B cell (primary cell): ENCODE measurements around the gene POT1. TPM values are rescaled to one million over a fixed set of nuclear protein-coding genes. Genes with fewer than 3 reads are reported as not detected.

Experiments
- ATAC-seq: fragments of 200-7000 bp; cut with Tn5 transposase; one replicate; pipeline ENCODE4 v1.10.0; 2021; ENCODE audit warnings: low read depth, mild to moderate bottlenecking, moderate number of reproducible peaks, moderate library complexity
- CTCF ChIA-PET: fragments of 350-600 bp; sonication (Branson Sonifier 250); formaldehyde crosslinking; loops from one replicate; lab custom pipeline; 2021; ENCODE audit warnings: antibody characterized with exemption, inconsistent platforms; lab: Charles Lee
- POLR2A ChIA-PET: fragments of 350-600 bp; sonication (Branson Sonifier 250); formaldehyde crosslinking; loops from one replicate; lab custom pipeline; 2021; ENCODE audit warnings: antibody characterized with exemption; lab: Charles Lee
- DNase-seq: peaks from one replicate; pipeline ENCODE4 v3.0.0; 2013
- H2AFZ ChIP-seq: 2 replicates; pipeline ENCODE4 v1.6.1; 2012; ENCODE audit warnings: mild to moderate bottlenecking, low read depth, low read length; ENCODE audit not compliant: insufficient read depth, poor library complexity, severe bottlenecking
- H3K27ac ChIP-seq, 2 donors: 1 replicate in 1 of 2; 2 replicates in 1 of 2; pipeline ENCODE4 v1.5.1; 2012 to 2013; ENCODE audit warnings: low read length in 2 of 2, mild to moderate bottlenecking in 2 of 2, moderate library complexity in 1 of 2
- H3K27me3 ChIP-seq, 4 experiments: fragments of 200-600 bp in 1 of 4; sonication (generic) in 1 of 4; replicated peaks in 1 of 4; 1 replicate in 2 of 4; 2 replicates in 2 of 4; pipeline versions ENCODE4 v1.6.1 to v1.7.0; 2013 to 2016; ENCODE audit warnings: low read length in 3 of 4, mild to moderate bottlenecking in 2 of 4, mixed read lengths in 1 of 4, moderate library complexity in 1 of 4; ENCODE audit not compliant: insufficient read depth in 4 of 4, control insufficient read depth in 3 of 4; ENCODE audit errors: control extremely low read depth in 1 of 4
- H3K36me3 ChIP-seq, 2 experiments: replicated peaks in 1 of 2; 1 replicate in 1 of 2; 2 replicates in 1 of 2; pipeline versions ENCODE4 v1.6.1 to v1.7.1; 2013; ENCODE audit warnings: low read length in 1 of 2; ENCODE audit not compliant: insufficient read depth in 2 of 2, control insufficient read depth in 1 of 2; ENCODE audit errors: control extremely low read depth in 1 of 2, extremely low read depth in 1 of 2
- H3K4me1 ChIP-seq, 2 donors: fragments of 200-600 bp in 1 of 2; sonication (generic) in 1 of 2; 1 replicate in 1 of 2; 2 replicates in 1 of 2; pipeline versions ENCODE4 v1.5.1 to v1.6.1; 2013 to 2017; ENCODE audit warnings: low read length in 2 of 2; ENCODE audit not compliant: control insufficient read depth in 2 of 2, insufficient read depth in 2 of 2
- H3K4me2 ChIP-seq: replicated peaks from 2 replicates; pipeline ENCODE3; 2012; ENCODE audit warnings: mild to moderate bottlenecking, low read depth, low read length; ENCODE audit not compliant: poor library complexity, severe bottlenecking
- H3K4me3 ChIP-seq, 5 experiments: fragments of 200-600 bp in 1 of 5; sonication (generic) in 1 of 5; 1 replicate in 3 of 5; 2 replicates in 2 of 5; pipeline versions ENCODE4 v1.5.1 to v1.7.0; 2011 to 2016; ENCODE audit warnings: low read length in 4 of 5, mild to moderate bottlenecking in 4 of 5, low read depth in 2 of 5, control low read depth in 1 of 5, moderate library complexity in 1 of 5; ENCODE audit not compliant: insufficient read depth in 1 of 5; ENCODE audit errors: control extremely low read depth in 1 of 5, extremely low read depth in 1 of 5
- H3K79me2 ChIP-seq: fragments of 200-600 bp; sonication (generic); one replicate; pipeline ENCODE4 v1.6.0; 2016; ENCODE audit warnings: low read length; ENCODE audit not compliant: control insufficient read depth, insufficient read depth
- H3K9ac ChIP-seq: fragments of 200-600 bp; sonication (generic); 2 replicates; pipeline ENCODE4 v1.6.1; 2017; ENCODE audit warnings: mild to moderate bottlenecking, low read length, moderate library complexity
- H3K9me3 ChIP-seq, 3 donors: one replicate each; pipeline versions ENCODE4 v1.6.1 to v1.7.1; 2013; ENCODE audit warnings: low read length in 2 of 3; ENCODE audit not compliant: control insufficient read depth in 2 of 3, insufficient read depth in 1 of 3; ENCODE audit errors: control extremely low read depth in 1 of 3
- H4K20me1 ChIP-seq: 2 replicates; pipeline ENCODE4 v1.6.0; 2012; ENCODE audit warnings: mild to moderate bottlenecking, low read length; ENCODE audit not compliant: insufficient read depth, control insufficient read depth, poor library complexity, severe bottlenecking
- H3K27ac Mint-ChIP-seq: one replicate; pipeline ENCODE4 v1.8.0; 2021; ENCODE audit warnings: mixed read lengths
- H3K27me3 Mint-ChIP-seq: one replicate; pipeline ENCODE4 v1.8.0; 2021; ENCODE audit warnings: mixed read lengths
- H3K4me1 Mint-ChIP-seq: one replicate; pipeline ENCODE4 v1.8.0; 2021; ENCODE audit warnings: mixed read lengths
- H3K4me3 Mint-ChIP-seq: one replicate; pipeline ENCODE4 v1.8.0; 2021; ENCODE audit warnings: mixed read lengths
- H3K9me3 Mint-ChIP-seq: one replicate; pipeline ENCODE4 v1.8.0; 2022; ENCODE audit warnings: mixed read lengths; ENCODE audit not compliant: insufficient read depth
- CTCF ChIP-seq: fragments of 200-600 bp; IDR thresholded peaks from one replicate; pipeline ENCODE4 v1.8.0; 2022; ENCODE audit warnings: antibody characterized with exemption, mild to moderate bottlenecking
- EZH2 ChIP-seq: IDR thresholded peaks from 2 replicates; pipeline ENCODE4 v1.6.1; 2012; ENCODE audit warnings: borderline replicate concordance, low read depth, mild to moderate bottlenecking, moderate library complexity, low read length; ENCODE audit not compliant: insufficient read depth, poor library complexity, severe bottlenecking
- WGBS: methylation state at CpG from one replicate; pipeline ENCODE4 v1.1.5; 2013; ENCODE audit warnings: missing lambda C conversion rate; ENCODE audit not compliant: insufficient coverage; 5-methylcytosine and 5-hydroxymethylcytosine counted together
- intact Hi-C: fragments of 100-400 bp; cut with micrococcal nuclease; formaldehyde crosslinking; loops from one replicate; pipeline ENCODE4 v1.10.0; 2022
- polyA plus RNA-seq: library from polyadenylated mRNA; depleted of rRNA; stranded (reverse); fragments of >200 nt; gene quantifications from 2 replicates; pipeline ENCODE4 v1.2.3, GENCODE V29; 2012
- total RNA-seq, 2 donors: library from RNA; stranded (reverse); fragments of 120-200 nt in 1 of 2; gene quantifications; 1 replicate in 1 of 2; 2 replicates in 1 of 2; pipeline versions ENCODE4 v1.2.3 to v1.2.4, GENCODE V29; 2013 to 2022

Gene POT1
- total and polyA plus RNA-seq, 2 donors (not counting 1 experiment from before 2014, with no cell fraction given) = 12.2 to 32.3 TPM

- H3K36me3 ChIP-seq = no peaks in the 10 kb centered on the region
- H3K4me3 Mint-ChIP-seq = no peak overlapping the region
- POLR2A ChIA-PET = no interaction called here
- H2AFZ ChIP-seq = no peak overlapping the region
- no peak overlapping the region for H3K27ac Mint-ChIP-seq
- DNase-seq (no peak), ATAC-seq (no peak)
- H3K27me3 Mint-ChIP-seq = no peaks in the 10 kb centered on the region
- no peak overlapping the region for H3K9ac ChIP-seq
- no peaks in the 10 kb centered on the region for H3K4me1 Mint-ChIP-seq
- CTCF ChIA-PET = no interaction called here
- no peaks in the 10 kb centered on the region for H3K27me3 ChIP-seq
- H3K4me1 ChIP-seq = no peaks in the 10 kb centered on the region
- peaks cover 4 to 8% (median 6%) of the 10 kb centered on the region in 3 donors for H3K9me3 ChIP-seq
- no peak for TF ChIP-seq EZH2
- TF ChIP-seq CTCF = no peak
- no peak overlapping the region for H3K4me3 ChIP-seq
- no peaks in the 10 kb centered on the region for H4K20me1 ChIP-seq
- H3K9me3 Mint-ChIP-seq = peaks cover 9% of the 10 kb centered on the region
- intact Hi-C loops = no loop called here
- H3K27ac ChIP-seq = no peak overlapping the region
- no peak overlapping the region for H3K4me2 ChIP-seq
- no peaks in the 10 kb centered on the region for H3K79me2 ChIP-seq
Observed at GRCh38 chr7:124954790-124955189, 25.2 kb upstream of the POT1 start.

- peaks cover 0 to 6% (median 0%) of the 10 kb centered on the region in 3 donors for H3K9me3 ChIP-seq
- H3K27ac Mint-ChIP-seq = no peak overlapping the region
- no peak overlapping the region for H3K9ac ChIP-seq
- WGBS = 100% methylated on average over 1 of the region's 3 CpGs
- H3K4me1 Mint-ChIP-seq = no peaks in the 10 kb centered on the region
- no peaks in the 10 kb centered on the region for H3K27me3 ChIP-seq
- no peak for ATAC-seq
- no peaks in the 10 kb centered on the region for H3K4me1 ChIP-seq
- H2AFZ ChIP-seq = no peak overlapping the region
- no peak overlapping the region for H3K4me3 ChIP-seq
- no peak for TF ChIP-seq EZH2
- no peak for TF ChIP-seq CTCF
- DNase-seq = no peak
- H3K27me3 Mint-ChIP-seq = peaks cover 11% of the 10 kb centered on the region
- POLR2A ChIA-PET = no interaction called here
- CTCF ChIA-PET = no interaction called here
- no peaks in the 10 kb centered on the region for H4K20me1 ChIP-seq
- intact Hi-C loops = no loop called here
- H3K4me3 Mint-ChIP-seq = no peak overlapping the region
- no peaks in the 10 kb centered on the region for H3K79me2 ChIP-seq
- H3K4me2 ChIP-seq = no peak overlapping the region
- H3K9me3 Mint-ChIP-seq = peaks cover 4% of the 10 kb centered on the region
- H3K36me3 ChIP-seq = no peaks in the 10 kb centered on the region
- H3K27ac ChIP-seq = no peak overlapping the region
Observed at GRCh38 chr7:124945680-124946079, 16.1 kb upstream of the POT1 start.
